ENCODE results near the gene GFPT2.

The GFPT2 gene

DNA sequence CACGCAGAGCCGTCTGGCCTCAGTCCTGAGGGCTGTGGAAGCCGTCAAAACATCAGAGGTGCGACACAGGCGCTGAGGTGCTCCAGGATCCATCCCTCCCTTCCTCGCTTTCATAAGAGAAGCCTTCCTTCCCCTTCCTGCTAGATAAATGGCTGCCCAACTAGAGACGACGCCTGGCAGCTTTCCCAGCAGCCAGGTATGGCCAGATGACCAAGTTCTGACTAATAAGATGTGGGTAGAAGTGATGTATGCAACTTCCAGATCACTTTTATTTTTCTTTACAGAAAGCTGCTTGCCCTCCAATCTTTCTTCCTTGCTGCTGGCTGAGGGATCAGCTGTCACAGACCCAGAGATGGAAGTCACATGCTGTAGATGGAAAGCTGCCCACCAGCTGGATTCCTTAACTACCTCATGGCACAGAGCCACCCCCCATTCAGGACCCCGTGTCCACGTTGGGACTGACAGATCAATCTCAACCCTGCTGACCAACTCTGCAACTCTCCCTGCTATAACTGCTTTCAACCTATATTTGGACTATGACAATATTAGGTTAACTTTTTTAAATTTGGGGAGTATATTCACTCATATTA lies 70.0 kb downstream of the GFPT2 start:
- DNase-seq (ENCODE audit: low read depth) = no peak

DNA sequence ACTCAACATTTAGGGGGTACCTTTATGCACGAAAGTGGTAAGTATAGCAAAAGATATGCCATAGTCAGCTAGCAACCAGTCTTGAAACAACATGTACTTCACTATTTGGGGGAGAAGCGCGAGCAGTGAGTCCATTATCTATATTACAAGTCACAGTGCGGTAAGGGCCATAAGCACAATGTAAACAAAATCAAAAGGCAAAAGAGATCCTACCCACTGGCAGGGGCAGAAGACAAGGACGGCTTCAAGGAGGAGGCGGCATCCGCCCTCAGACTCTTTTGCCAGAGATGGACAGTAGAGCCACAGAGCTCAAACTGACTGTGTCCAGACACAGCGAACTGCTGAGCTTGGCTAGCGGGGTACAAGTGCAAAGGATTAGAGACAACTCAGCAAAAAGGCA lies 70.9 kb downstream of the GFPT2 start:
- no peak for DNase-seq (ENCODE audit: low read depth)

DNA sequence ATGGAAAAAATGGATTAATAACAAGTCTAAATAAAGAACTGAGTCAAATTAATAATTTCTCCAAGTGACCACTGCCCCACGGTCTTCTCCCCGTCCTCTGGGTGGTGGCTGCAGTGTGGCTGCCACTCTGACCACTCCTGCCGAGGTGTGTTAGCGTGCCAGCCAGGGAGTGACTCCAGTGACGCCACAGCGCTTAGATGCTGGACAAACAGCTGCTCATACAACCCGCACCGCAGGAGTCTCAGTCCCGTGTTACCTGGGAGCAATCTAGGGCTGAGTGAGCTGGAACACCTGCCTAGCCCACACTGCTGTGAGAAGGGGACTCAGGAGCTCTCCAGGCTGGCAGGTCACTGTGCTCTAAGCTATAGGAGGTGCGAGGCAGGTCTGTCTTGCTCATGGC lies 71.4 kb downstream of the GFPT2 start:
- no peak for DNase-seq (ENCODE audit: low read depth)

DNA sequence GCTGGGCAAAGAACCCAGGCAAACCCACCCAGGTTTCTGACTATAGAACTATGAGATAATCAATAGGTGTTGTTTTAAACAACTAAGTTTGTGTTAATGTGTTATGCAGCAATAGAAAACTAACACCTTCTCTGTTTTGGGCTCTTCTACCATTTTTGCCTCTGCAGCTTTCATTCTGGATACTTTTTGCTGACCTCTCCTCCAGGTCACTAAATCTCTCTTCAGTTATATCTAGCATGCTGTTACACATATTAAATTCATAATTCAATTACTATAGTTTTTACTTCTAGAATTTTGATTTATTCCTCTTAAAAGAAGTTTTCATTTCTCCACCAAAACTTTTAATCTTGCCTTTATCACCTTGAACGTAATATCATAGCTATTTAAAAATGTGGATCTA lies 78.4 kb downstream of the GFPT2 start:
- no peak for DNase-seq (ENCODE audit: low read depth)

DNA sequence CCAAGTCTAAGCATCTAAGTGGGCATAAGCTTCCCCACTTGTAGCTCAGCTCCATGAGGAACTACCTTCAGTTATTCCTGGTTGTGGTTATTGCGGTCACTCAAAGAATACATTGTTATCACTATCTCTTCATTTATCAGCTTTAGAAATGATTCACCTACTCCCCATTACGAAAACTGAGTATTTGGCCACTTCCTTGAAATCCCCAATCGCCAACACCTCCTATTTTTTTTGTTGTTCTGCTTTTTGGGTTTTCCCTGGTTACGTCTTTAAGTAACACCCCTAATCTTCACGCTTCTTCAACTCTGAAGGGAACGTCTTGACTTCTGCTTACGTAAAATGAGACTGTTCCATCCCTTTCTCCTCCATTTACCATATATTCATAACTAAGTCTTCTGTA lies 81.9 kb downstream of the GFPT2 start:
- DNase-seq (ENCODE audit: low read depth) = no peak

DNA sequence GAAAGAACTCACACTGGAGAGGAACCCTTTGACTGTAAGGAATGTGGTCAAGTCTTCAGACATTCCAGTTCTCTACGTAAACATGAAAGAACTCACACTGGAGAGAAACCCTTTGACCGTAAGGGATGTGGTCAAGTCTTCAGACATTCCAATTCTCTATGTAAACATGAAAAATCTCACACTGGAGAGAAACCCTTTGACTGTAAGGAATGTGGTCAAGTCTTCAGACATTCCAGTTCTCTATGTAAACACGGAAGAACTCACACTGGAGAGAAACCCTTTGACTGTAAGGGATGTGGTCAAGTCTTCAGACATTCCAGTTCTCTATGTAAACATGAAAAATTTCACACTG lies 93.9 kb downstream of the GFPT2 start:
- DNase-seq (ENCODE audit: low read depth) = no peak

DNA sequence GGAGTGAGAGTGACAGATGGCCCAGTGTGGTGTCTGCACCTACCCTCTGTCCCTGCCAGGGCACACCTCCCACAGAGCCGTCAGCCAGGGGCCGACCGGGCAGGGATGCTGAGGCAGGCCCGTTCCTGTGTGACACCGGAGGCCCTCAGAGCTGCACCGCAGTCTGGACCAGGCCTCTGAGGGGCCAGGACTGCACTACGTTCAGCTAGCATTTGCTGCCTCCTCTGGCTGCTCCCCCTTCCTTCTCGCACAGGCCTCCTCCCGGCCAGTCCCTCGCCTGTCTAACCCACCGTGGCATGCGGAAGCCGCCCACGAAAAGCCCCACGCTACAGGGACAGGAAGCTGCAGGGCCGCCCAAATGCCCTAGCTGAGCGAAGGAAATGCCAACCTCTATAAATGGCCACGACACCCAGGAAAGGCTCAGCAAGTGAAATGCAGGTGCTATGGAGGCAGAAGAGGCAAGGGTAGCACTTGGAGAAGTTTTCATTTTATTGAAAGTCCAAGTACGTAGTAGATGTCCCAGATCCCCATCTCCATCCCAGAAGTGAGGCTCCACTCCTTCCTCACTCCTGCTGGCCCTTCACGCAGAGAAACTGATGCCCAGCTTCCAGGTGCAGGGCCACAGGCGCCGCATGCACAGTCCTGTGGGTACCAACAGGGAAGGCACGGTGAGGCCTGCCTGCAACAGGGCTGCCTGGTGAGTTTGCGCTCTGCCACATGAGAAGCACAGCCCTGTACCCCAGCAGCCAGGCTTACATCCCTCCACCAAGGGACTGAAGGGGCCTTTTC lies 99.9 kb downstream of the GFPT2 start:
- DNase-seq (ENCODE audit: low read depth) = no peak

DNA sequence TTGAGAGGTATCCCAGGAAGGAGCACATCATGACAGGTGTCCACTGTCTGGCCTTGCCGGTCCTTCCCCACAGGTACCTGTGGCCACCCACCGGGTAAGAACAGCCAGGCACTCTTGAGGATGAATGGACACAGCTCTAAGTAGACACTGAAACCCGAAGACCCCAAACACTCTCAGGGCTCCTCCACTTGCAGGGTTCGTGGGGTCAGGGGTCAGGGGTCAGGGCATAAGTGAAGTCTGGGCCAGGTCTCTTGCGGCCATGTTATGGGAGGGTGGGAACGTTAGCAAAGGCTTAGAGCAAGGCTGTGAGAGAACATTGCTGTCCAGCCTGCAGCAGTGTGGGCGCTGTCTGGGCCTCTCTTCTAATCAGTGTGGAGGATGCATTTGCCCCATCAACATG lies 101.2 kb downstream of the GFPT2 start:
- DNase-seq (ENCODE audit: low read depth) = no peak

DNA sequence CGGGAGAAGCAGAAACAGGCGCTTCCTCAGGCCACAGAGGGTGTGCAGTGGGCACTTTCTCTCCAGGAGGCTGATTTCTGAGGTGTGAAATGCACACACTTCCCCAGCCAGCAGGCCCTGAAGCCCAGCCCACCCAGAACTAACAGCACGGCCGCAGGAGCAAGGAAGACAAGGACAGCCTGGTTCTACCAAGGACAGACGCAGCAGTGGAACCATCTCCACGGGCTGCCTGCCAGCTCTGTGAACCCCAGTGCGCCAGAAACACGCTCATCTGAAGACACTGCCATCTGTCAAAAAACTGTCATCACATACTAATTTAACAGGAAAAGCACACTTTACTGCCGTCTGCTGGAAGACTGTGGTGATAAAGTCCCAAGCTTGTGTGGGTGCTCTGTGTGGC lies 102.0 kb downstream of the GFPT2 start:
- no peak for DNase-seq (ENCODE audit: low read depth)
